CD4-positive, alpha-beta memory T cell (primary cell): Measurements from ENCODE around the gene ZBTB38. TPM values are rescaled to one million over a fixed set of nuclear protein-coding genes. Genes with fewer than 3 reads are reported as not detected.

Source experiments
- CTCF ChIA-PET: fragments of 350-600 bp; sonication (Branson Sonifier 250); formaldehyde crosslinking; loops from one replicate; lab custom pipeline; 2021; ENCODE audit warnings: inconsistent platforms; ENCODE audit not compliant: partially characterized antibody; lab: Charles Lee
- POLR2A ChIA-PET: fragments of 350-600 bp; sonication (Branson Sonifier 250); formaldehyde crosslinking; loops from one replicate; lab custom pipeline; 2021; ENCODE audit not compliant: partially characterized antibody; lab: Charles Lee
- DNase-seq, 5 donors: peaks; one replicate each; pipeline versions ENCODE4 v3.0.0 to v3.0.0-alpha.2; 2020 to 2022; ENCODE audit warnings: mixed read lengths in 1 of 5
- H3K27ac ChIP-seq: one replicate; pipeline ENCODE4 v1.7.0; 2013; ENCODE audit warnings: low read depth, low read length
- H3K27me3 ChIP-seq: 2 replicates; pipeline ENCODE4 v1.7.0; 2013; ENCODE audit warnings: mild to moderate bottlenecking, low read length, moderate library complexity; ENCODE audit not compliant: insufficient read depth
- H3K36me3 ChIP-seq: 2 replicates; pipeline ENCODE4 v1.7.0; 2013; ENCODE audit warnings: mild to moderate bottlenecking, low read length, moderate library complexity; ENCODE audit not compliant: insufficient read depth
- H3K4me1 ChIP-seq: 2 replicates; pipeline ENCODE4 v1.7.0; 2013; ENCODE audit warnings: mild to moderate bottlenecking, low read length, moderate library complexity; ENCODE audit not compliant: insufficient read depth
- H3K4me3 ChIP-seq, 2 donors: one replicate each; pipeline ENCODE4 v1.7.0; 2013; ENCODE audit warnings: low read length in 2 of 2, mild to moderate bottlenecking in 1 of 2
- H3K9me3 ChIP-seq, 2 donors: one replicate each; pipeline ENCODE4 v1.7.0; 2013; ENCODE audit warnings: low read length in 2 of 2, control low read depth in 1 of 2; ENCODE audit not compliant: control insufficient read depth in 1 of 2
- H3K27ac Mint-ChIP-seq, 7 donors: one replicate each; pipeline ENCODE4 v1.8.0; 2020 to 2021; ENCODE audit warnings: mixed read lengths in 7 of 7, mild to moderate bottlenecking in 6 of 7, inconsistent platforms in 3 of 7, moderate library complexity in 3 of 7
- H3K27me3 Mint-ChIP-seq, 2 donors: one replicate each; pipeline ENCODE4 v1.8.0; 2020 to 2021; ENCODE audit warnings: mixed read lengths in 2 of 2
- H3K36me3 Mint-ChIP-seq, 2 donors: one replicate each; pipeline ENCODE4 v1.8.0; 2020 to 2021; ENCODE audit warnings: mixed read lengths in 2 of 2, inconsistent platforms in 1 of 2, mild to moderate bottlenecking in 1 of 2
- H3K4me1 Mint-ChIP-seq, 4 donors: one replicate each; pipeline ENCODE4 v1.8.0; 2020 to 2021; ENCODE audit warnings: mixed read lengths in 4 of 4, mild to moderate bottlenecking in 1 of 4
- H3K4me3 Mint-ChIP-seq, 8 donors: one replicate each; pipeline ENCODE4 v1.8.0; 2020 to 2021; ENCODE audit warnings: mixed read lengths in 8 of 8, mild to moderate bottlenecking in 7 of 8, moderate library complexity in 6 of 8, inconsistent platforms in 3 of 8
- H3K9me3 Mint-ChIP-seq, 8 donors: one replicate each; pipeline ENCODE4 v1.8.0; 2020 to 2021; ENCODE audit warnings: mixed read lengths in 8 of 8, mild to moderate bottlenecking in 5 of 8, inconsistent platforms in 3 of 8, moderate library complexity in 1 of 8
- intact Hi-C: fragments of 100-400 bp; cut with micrococcal nuclease; formaldehyde crosslinking; loops from one replicate; pipeline ENCODE4 v1.15.1; 2023
- polyA plus RNA-seq, 2 donors: library from polyadenylated mRNA; unstranded; fragments of 300-500 nt; fragmentation: Illumina TruSeq; gene quantifications; one replicate each; pipeline ENCODE4 v1.2.3, GENCODE V29; 2021
- total RNA-seq, 2 experiments: library from RNA; stranded (reverse); gene quantifications; one replicate each; pipeline ENCODE4 v1.2.3, GENCODE V29; 2021

Gene ZBTB38
- total and polyA plus RNA-seq, 4 experiments from 2014 or later: 44.1 to 103 (median 87.2) TPM

DNA sequence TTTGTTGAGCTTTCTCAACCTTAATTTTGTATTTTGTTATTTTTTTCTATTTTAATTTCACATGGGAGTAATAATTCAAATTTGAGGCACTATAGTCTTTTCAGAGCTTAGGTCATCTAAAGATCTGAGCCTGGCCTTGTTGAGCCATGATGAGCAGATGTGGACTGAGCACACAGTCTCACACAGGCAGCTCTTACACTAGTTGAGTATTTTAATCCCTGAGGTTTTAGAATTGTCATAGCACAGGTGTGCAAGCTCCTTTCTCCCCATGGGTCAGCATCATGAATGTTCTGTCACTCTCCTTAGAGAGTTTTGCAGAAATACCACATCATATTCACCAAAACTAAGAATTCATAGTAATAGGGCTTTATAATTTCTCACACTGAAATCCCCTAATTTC lies 4.9 kb downstream of the ZBTB38 start:
- Mint-ChIP-seq H3K36me3 (no peaks in the 10 kb centered on the region), H3K4me3 (no peak overlapping the region), H3K27ac (no peak overlapping the region), H3K4me1 (peaks cover 19 to 31% (median 24%) of the 10 kb centered on the region in 4 donors), H3K9me3 (peaks cover 0 to 2% (median 0%) of the 10 kb centered on the region in 8 donors), H3K27me3 (no peaks in the 10 kb centered on the region)
- H3K4me1 ChIP-seq: peaks cover 21% of the 10 kb centered on the region
- no peaks in the 10 kb centered on the region for H3K27me3 ChIP-seq
- DNase-seq: no peak
- intact Hi-C loops: loop anchor here (10.0 kb wide), 1 partner anchor 192 kb away; no protein-coding TSS in a partner anchor
- no peak overlapping the region for H3K27ac ChIP-seq
- no peak overlapping the region for H3K4me3 ChIP-seq
- ChIA-PET POLR2A (interaction anchor here (1.4 to 2.9 kb wide), 3 partner anchors 11 to 61 kb away, joined by 3 to 14 read pairs (median 5); no protein-coding TSS in a partner anchor), CTCF (interaction anchor here (0.8 to 5.1 kb wide), 8 partner anchors 8 to 81 kb away, joined by 3 to 79 read pairs (median 10); no protein-coding TSS in a partner anchor)
- no peaks in the 10 kb centered on the region for H3K36me3 ChIP-seq
- no peaks in the 10 kb centered on the region for H3K9me3 ChIP-seq

DNA sequence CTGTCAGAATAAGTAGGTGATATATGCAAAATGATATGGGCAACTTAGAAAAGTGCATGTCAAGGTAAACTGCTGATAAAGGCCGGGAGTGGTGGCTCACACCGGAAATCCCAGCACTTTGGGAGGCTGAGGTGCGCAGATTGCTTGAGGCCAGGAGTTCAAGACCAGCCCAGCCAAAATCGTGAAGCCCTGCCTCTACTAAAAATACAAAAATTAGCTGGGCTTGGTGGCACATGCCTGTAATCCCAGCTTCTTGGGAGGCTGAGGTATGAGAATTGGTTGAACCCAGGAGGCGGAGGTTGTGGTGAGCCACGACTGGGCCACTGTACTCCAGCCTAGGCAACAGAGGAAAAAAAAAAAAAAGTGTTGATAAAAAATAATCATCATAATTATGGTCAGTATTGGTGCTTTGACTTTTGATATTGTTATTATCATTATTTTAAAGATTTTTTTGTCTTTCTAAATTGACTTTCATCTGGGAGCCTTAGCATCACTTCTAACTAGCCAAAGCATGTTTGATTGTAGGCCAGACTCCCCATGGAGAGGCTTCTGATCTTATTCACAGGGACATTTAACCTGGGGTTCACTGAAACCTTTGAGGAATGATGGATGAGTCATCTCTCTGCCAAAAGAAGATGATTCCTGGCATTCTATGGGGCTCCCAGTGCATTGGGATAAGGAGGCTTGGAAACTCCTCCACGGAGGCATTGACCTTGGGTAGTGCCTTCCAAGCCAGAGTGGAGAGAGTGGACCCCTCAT lies 5.6 kb downstream of the ZBTB38 start:
- Mint-ChIP-seq H3K4me1 (peaks cover 24 to 37% (median 28%) of the 10 kb centered on the region in 4 donors), H3K27ac (no peak overlapping the region), H3K4me3 (no peak overlapping the region), H3K9me3 (peaks cover 0 to 2% (median 0%) of the 10 kb centered on the region in 8 donors), H3K36me3 (peaks cover 0 to 1% of the 10 kb centered on the region in 2 donors), H3K27me3 (no peaks in the 10 kb centered on the region)
- POLR2A ChIA-PET: interaction anchor here (1.4 to 2.9 kb wide), 2 partner anchors 38 to 62 kb away, joined by 5 to 14 read pairs; no protein-coding TSS in a partner anchor
- no peak overlapping the region for H3K27ac ChIP-seq
- no peak for DNase-seq
- no peaks in the 10 kb centered on the region for H3K27me3 ChIP-seq
- H3K9me3 ChIP-seq: no peaks in the 10 kb centered on the region
- CTCF ChIA-PET: interaction anchor here (0.8 to 5.1 kb wide), 7 partner anchors 7 to 80 kb away, joined by 3 to 79 read pairs (median 12); no protein-coding TSS in a partner anchor
- peaks cover 29% of the 10 kb centered on the region for H3K4me1 ChIP-seq
- no peak overlapping the region for H3K4me3 ChIP-seq
- intact Hi-C loops: loop anchor here (10.0 kb wide), 1 partner anchor 191 kb away; no protein-coding TSS in a partner anchor
- H3K36me3 ChIP-seq: no peaks in the 10 kb centered on the region

DNA sequence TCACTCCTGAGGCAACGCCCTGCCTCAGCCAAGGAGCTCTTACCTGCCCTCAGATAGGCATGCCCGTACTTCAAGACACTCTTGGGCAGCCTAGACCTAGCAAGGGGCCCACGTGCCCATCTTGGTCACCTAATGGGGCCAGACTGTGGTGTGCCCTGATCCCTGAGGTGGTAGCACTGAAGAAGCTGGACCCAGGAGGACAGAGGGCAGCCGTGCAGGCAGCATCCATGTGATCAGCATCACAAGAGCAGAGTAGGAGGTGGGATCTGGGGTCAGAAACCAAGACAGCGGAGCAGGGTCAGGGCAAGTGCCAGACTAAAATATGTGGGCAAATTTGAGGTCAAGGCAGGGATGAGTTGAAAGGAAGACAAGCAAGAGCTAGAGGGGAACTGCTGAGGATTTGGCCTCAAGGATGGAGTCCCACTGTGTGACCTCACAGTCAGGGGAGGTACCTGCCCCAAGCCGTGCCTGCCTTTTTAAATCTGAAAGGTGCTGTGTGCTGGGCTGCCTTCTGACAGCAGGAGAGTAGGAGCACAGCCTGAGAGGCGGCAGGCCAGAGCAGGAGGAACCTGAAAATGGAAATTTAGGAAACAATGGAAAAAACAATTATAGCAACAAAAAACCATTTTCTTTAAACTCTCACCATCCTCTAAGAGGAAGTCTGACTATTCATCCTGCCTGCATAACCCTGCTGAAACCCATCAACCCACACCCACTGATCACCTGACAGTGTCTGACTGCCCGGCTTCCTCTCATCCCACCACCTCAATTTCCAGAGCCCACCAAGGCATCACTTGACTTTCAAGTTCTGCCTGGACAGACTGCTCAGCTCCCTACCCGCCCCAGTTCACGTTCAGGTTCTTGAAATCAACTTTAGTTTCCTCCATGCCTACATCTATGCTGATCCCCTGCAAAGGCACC lies 7.3 kb downstream of the ZBTB38 start:
- DNase-seq: no peak
- Histone ChIP-seq H3K27me3 (no peaks in the 10 kb centered on the region), H3K4me1 (peaks cover 45% of the 10 kb centered on the region), H3K9me3 (no peaks in the 10 kb centered on the region), H3K36me3 (no peaks in the 10 kb centered on the region), H3K27ac (no peak overlapping the region), H3K4me3 (no peak overlapping the region)
- Mint-ChIP-seq H3K36me3 (peaks cover 0 to 1% of the 10 kb centered on the region in 2 donors), H3K9me3 (peaks cover 0 to 2% (median 0%) of the 10 kb centered on the region in 8 donors), H3K4me1 (peaks cover 25 to 39% (median 34%) of the 10 kb centered on the region in 4 donors), H3K27me3 (no peaks in the 10 kb centered on the region), H3K27ac (peak overlapping the region in 5 of 7 donors; percentile 2 to 87 (median 70)), H3K4me3 (peak overlapping the region in 6 of 8 donors; percentile 8 to 55 (median 30))
- CTCF ChIA-PET: interaction anchor here (0.7 to 2.3 kb wide), 6 partner anchors 15 to 79 kb away, joined by 3 to 9 read pairs (median 3); no protein-coding TSS in a partner anchor
- POLR2A ChIA-PET: interaction anchor here (0.7 to 2.2 kb wide), 4 partner anchors 11 to 108 kb away, joined by 4 to 20 read pairs (median 6); no protein-coding TSS in a partner anchor
- intact Hi-C loops: loop anchor here (10.0 kb wide), 1 partner anchor 189 kb away; no protein-coding TSS in a partner anchor

DNA sequence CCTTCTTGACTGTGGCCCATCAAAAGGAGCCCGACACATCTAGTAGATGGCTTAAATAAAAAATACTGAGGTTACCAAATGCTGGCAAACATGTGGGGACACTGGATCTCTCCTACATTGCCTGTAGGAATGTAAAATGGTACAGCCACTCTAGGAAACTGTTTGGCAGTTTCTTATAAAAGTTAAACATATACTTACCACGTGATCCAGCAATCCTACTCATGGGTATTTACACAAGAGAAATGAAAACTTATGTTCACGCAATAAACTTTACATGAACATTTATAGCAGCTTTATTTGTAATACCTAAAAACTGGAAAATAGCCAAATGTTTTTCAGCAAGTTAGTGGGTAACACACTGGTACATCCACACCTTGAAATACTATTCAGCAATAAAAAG lies 9.1 kb downstream of the ZBTB38 start:
- H3K27ac ChIP-seq: no peak overlapping the region
- intact Hi-C loops: loop anchor here (10.0 kb wide), 1 partner anchor 187 kb away; no protein-coding TSS in a partner anchor
- H3K4me1 Mint-ChIP-seq: peaks cover 27 to 47% (median 38%) of the 10 kb centered on the region in 4 donors
- ChIA-PET CTCF (interaction anchor here (2.1 kb wide), 2 partner anchors 16 to 35 kb away, joined by 5 to 7 read pairs; no protein-coding TSS in a partner anchor), POLR2A (interaction anchor here (1.0 kb wide), 2 partner anchors 33 to 35 kb away, joined by 3 to 4 read pairs; no protein-coding TSS in a partner anchor)
- peaks cover 0 to 1% of the 10 kb centered on the region in 2 donors for H3K36me3 Mint-ChIP-seq
- no peaks in the 10 kb centered on the region for H3K27me3 Mint-ChIP-seq
- peaks cover 51% of the 10 kb centered on the region for H3K4me1 ChIP-seq
- no peaks in the 10 kb centered on the region for H3K9me3 ChIP-seq
- no peaks in the 10 kb centered on the region for H3K27me3 ChIP-seq
- H3K4me3 Mint-ChIP-seq: no peak overlapping the region
- H3K36me3 ChIP-seq: no peaks in the 10 kb centered on the region
- H3K9me3 Mint-ChIP-seq: peaks cover 0 to 2% (median 0%) of the 10 kb centered on the region in 8 donors
- H3K4me3 ChIP-seq: no peak overlapping the region
- DNase-seq: no peak
- peak overlapping the region in 1 of 7 donors; percentile 80 for H3K27ac Mint-ChIP-seq

DNA sequence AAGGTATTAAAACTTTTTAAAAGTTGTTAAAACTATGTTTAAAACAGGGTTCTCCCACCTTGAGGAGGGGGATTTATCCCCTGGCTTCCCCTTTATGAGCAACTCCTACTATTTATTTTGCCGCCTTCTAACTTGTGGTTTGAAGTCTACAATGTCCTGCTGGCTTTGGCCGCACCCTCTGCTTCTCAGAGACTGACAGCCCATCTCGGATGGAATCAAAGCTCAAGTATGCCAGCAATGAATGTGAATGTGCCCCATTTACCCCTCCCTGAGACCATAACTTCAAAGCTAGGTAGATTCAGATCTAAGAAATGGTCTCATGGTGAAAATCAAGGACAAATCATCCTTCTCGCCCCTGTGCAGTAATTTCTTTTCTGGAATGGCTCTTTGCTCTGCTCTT lies 10.3 kb downstream of the ZBTB38 start:
- Histone ChIP-seq H3K9me3 (no peaks in the 10 kb centered on the region), H3K27ac (peak overlapping the region; percentile 33), H3K36me3 (no peaks in the 10 kb centered on the region), H3K4me1 (peaks cover 51% of the 10 kb centered on the region), H3K27me3 (no peaks in the 10 kb centered on the region), H3K4me3 (no peak overlapping the region)
- DNase-seq: no peak
- H3K4me3 Mint-ChIP-seq: no peak overlapping the region
- intact Hi-C loops: loop anchor here (10.0 kb wide), 1 partner anchor 186 kb away; no protein-coding TSS in a partner anchor
- peaks cover 0 to 2% (median 0%) of the 10 kb centered on the region in 8 donors for H3K9me3 Mint-ChIP-seq
- no peaks in the 10 kb centered on the region for H3K27me3 Mint-ChIP-seq
- CTCF ChIA-PET: interaction anchor here (0.8 to 5.6 kb wide), 8 partner anchors 7 to 74 kb away, joined by 3 to 40 read pairs (median 4); no protein-coding TSS in a partner anchor
- peaks cover 0 to 1% of the 10 kb centered on the region in 2 donors for H3K36me3 Mint-ChIP-seq
- POLR2A ChIA-PET: interaction anchor here (1.1 to 11.1 kb wide), 12 partner anchors 8 to 109 kb away, joined by 3 to 196 read pairs (median 7); partner anchors contain the start of gene RASA2
- peaks cover 27 to 47% (median 38%) of the 10 kb centered on the region in 4 donors for H3K4me1 Mint-ChIP-seq
- H3K27ac Mint-ChIP-seq: peak overlapping the region; percentile 85 to 97 (median 96)
